Measurements from ENCODE around the gene ALPL.

DNA sequence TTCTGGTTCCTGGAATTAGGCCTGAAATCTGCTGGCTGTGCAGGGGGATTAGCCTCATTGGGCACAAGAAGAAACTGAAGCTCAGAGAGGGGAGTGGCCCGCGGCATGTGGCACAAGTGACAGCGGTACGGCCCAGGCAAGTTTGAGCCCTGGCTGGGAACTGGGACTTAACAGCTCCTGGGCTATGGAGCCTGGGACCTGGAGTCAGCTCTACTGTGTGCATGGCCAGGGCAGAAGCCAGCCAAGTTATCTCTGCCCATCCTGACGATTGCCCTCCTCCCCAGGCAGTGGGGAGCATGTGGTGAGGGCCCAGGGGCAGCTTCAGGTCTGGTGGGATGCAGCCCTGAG is 61.3 kb downstream of the ALPL start:
- no peak for TF ChIP-seq POLR2AphosphoS5 (IDR thresholded peaks at IDR 0.05; ENCODE audit: low read depth, low read length)
- no peak for TF ChIP-seq SIN3A (IDR thresholded peaks at IDR 0.05; ENCODE audit: borderline replicate concordance, insufficient read depth, low read length)
- TF ChIP-seq REST (IDR thresholded peaks at IDR 0.05; ENCODE audit: insufficient read depth in 1 of 2, low read depth in 2 of 2, low read length in 2 of 2) = no peak
- TF ChIP-seq FOXP2 (optimal IDR thresholded peaks at IDR 0.05; ENCODE audit: borderline replicate concordance, extremely low read depth, extremely low read length, insufficient read depth) = no peak
- TF ChIP-seq TAF1 (IDR thresholded peaks at IDR 0.05; ENCODE audit: borderline replicate concordance, insufficient read depth, low read length) = no peak
